HG02870 (cell line): Measurements from ENCODE around the gene FBXO11.

Experiments used
- ATAC-seq: cut with Tn5 transposase; IDR thresholded peaks from one replicate; pipeline ENCODE4 v1.9.1; 2021; ENCODE audit warnings: mild to moderate bottlenecking, moderate library complexity; ENCODE audit not compliant: unreplicated experiment

Gene FBXO11

DNA sequence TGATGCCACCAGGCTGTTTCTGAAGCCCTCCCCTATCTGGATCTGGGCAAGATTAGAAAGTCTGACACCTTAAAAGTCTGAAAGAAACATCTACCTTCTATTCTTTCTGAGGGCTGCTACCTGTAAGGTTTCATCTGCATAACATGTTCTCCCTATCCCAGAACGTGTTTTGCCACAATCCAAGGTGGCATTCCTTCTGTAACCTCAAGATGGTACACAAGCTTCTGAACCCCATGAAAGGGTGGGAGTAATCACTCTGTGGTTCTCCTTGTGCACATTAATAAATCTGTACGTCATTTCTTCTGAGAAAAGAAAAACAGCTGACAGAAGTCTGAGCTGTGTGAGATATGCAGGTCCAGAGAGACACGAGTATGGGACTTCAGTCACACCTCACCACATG is 165.2 kb downstream of the FBXO11 start:
- no peak for ATAC-seq
